ENCODE results near the gene PHF2.

PHF2 gene

GRCh38 chr9:93587284-93587650 is 10.9 kb downstream of the PHF2 start:
- DNase-seq (ENCODE audit: low read depth in 2 of 2): no peak

GRCh38 chr9:93587651-93588347 is 11.4 kb downstream of the PHF2 start:
- no peak for DNase-seq (ENCODE audit: low read depth in 2 of 2)

DNA sequence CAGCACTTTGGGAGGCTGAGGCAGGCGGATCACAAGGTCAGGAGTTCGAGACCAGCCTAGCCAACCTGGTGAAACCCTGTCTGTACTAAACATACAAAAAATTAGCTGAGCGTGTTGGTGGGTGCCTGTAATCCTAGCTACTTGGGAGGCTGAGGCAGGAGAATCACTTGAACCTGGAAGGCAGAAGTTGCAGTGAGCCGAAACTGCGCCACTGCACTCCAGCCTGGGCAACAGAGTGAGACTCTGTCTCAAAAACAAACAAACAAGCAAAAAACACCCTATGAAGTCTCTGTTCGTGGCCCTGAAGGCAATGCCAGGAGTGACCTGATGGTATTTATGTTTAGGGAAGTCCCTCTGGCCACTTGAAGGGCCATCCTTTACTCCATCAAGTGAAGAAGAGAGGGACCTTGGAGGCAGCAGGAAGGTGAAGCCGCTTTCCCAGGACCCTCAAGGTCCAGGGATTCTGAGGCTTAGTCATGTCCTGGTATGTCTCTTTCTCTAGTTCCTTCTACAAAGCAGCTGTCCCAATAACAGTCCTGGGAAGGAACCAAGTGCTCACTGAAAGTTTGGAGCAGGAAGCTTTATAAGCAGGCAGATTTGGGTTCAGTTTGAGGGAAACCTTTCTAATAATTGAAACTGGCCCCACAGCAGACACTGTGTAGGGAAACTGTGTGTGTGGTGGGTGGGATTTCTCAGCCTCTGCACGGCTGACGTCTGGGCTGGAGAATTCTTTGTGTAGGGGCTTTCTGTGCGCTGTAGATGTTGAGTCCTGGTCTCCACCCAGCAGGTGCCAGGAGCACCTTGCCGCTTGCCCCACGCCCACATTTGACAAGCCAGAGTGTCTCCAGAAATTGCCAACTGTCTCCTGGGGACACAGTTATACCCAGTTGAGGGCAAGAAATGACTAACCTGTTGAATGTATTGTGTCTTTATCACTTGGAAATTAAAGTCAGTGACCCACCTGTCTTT is 12.5 kb downstream of the PHF2 start:
- no peak for DNase-seq (ENCODE audit: low read depth in 2 of 2)

DNA sequence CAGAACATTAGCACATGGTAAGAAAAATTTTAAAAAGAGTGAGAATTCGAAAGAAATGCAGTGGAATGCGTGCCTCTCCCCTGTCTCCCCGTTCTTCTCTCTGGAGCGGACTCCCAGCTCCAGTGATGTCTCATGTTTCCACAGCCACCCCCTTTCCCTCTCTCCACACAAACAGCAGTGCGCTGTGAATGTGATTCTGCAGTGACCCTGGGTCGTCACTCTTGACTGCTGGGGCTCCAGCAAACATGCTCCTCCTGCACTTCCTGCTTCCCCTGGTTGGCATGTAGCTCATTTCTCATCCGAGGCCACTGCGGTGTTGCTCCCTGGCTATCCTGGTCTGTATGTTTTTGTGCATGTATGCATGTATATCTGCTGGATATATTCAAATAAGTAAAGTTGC is 13.3 kb downstream of the PHF2 start:
- DNase-seq (ENCODE audit: low read depth in 2 of 2): no peak

DNA sequence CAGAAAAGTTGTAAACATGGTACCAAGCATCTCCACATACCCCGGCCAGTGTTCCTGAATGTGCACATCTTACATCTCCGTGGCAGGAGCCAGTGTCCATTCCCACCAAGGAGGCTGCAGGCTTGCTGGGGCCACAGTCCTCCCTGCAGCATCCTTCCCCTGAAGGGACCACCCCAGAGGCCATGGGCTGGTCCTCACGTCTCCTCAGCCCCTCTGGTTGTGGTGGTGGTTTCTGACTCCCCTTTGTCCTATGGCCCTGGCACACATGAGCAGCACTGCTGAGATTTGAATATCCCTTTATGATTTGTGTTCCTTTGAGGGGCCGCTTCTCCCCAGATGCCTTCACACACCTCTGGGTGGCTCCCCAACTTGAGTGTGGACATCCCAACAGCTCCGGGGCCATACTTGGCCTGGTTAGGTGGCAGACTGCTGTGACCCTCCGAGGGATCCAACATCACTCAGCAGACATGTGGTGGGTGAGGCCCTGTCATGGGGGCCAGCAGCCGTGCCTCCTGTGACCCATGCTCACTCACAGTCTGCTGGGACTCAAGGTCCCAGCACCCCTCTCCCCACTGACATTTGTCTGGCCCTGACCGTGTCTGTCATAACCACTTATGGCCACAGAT is 14.3 kb downstream of the PHF2 start:
- no peak for DNase-seq (ENCODE audit: low read depth in 2 of 2)

DNA sequence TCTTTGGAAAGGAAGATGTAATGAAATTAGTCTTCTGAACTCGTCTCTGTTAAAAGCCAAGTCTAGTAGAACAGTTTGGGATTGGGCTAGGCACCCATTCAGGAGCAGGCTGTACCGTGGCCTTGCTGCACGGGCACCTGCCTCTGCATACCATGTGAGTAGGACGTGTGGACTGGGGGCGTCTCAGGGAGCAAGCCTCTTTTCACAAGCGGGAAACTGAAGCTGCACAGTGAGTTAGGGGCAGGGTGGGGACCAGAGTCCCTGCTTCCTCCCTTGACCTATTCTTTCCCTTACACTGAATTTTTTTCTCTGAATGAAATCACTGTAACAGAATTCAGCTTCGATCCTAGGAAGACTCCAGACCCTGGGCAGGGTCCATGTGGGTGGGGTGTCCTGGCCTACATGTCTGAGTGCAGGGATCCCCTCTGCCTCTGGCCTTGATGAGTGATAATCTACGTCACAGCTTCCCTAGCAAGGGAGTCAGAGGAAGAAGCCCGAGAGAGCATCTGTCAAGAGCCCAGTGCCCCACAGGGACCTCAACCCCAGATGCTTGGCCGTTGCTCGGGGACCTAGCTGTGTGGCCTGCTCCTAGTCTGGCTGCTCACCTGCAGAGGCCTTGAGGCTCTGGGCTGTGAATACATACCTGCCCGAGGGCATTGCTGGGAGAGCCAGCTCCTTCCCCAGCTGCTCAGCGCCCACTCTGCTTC is 15.1 kb downstream of the PHF2 start:
- DNase-seq (ENCODE audit: low read depth in 2 of 2): no peak

DNA sequence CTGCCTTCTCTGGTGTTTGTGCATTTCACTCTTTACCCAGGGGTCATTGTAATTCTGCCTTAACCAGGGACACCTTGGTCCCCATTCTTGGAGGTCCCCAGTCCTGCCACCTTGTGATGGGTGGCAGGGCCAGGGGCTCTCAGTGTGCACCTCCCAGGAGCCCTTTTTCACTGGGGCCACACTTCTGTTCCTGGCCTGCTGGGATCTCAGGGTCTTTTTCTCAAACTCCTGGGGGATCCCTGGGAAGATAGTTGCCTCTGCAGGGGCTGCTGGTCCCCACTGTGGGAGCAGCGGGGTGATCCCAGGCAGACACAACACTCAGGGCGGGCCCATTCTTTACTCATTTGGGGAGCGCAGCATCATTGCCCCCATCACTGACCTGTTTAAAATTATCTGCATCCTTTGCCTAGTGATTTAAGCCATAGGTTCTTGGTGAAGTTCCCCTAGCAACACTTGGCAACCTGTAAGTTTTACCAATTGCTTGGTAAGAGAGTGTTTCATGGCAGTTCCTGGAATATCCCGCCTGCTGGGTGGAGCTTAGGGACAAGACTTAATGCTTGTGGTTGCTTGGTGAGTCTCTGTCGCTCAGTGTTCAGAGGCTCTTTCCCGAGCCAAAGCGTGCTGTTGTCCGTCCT is 15.7 kb downstream of the PHF2 start:
- no peak for DNase-seq (ENCODE audit: low read depth in 2 of 2)

DNA sequence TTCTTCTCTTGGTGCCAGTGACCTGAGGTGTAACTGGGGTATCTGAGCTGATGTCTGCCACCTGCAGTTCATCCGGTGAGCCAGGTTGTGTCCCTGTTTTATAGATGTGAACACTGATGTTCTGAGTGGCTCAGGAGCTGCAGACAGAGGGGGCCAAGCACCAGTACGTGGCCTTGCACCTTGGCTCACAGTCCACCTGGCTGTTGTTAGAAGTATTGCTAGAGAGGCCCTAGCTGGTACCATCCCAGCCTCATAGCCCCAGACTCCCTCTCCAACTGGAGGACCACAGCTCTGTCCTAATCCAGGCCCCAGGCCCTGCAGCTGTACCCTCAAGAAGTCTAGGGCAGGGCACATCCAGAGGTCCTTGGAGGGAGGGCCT is 16.2 kb downstream of the PHF2 start:
- DNase-seq (ENCODE audit: low read depth in 2 of 2): no peak

DNA sequence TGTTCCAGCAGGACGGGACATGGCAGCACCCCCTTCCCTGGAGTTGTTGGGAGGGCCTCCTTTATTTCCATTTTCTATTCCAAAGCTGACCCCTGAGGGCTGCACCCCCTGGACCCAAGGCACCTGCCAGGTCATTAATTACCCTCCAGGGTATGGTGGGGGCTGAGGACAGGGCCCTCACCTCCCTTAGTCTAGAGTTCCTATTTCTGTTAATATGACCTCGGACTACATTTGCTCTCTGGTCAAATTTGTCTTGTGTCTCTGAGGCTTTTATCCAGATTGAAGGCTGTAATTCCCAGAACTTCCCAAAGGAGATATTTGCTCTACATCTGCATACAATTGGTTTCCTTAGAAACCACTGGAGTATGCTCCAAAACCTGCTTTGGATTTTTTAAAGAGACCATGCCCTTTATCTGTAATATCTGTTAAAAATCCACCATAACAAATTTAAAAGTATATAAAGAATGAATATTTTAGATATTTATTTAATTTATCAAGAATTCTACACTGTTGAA is 16.8 kb downstream of the PHF2 start:
- no peak for DNase-seq (ENCODE audit: low read depth in 2 of 2)

DNA sequence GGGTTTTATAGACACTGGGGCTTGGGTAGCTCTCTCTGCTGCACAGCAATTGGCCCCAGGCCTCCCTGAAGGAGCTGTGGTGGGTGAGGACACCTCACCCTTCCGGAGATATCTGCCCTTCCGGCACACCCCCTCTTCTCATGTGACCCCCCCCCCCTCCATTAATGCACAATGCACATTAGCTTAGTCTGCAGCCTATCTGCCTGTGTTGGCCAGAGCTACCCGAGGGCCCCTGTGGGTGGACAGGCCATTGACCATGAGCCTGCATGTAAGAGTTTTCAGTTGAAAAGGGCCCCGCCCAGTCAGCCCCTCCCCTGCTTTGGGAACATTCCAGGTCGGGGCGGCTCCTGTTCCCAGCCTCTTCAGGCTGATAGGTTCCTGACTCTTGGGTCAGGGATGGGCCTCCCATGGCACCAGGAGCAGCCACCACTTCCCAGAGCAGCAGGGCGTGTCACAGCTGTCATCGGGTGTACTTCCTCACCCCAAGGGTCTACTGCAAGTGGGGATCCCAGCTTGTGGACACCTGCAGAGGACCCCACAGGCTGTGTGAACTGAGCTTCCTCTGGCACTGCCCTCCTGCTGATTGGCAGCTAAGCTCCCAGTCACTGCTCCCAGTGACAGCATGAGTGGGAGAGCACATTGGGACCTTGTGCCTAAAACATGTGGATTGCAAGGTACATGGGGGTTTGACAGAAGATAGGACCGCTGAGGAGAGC is 17.8 kb downstream of the PHF2 start:
- DNase-seq (ENCODE audit: low read depth in 2 of 2): no peak

DNA sequence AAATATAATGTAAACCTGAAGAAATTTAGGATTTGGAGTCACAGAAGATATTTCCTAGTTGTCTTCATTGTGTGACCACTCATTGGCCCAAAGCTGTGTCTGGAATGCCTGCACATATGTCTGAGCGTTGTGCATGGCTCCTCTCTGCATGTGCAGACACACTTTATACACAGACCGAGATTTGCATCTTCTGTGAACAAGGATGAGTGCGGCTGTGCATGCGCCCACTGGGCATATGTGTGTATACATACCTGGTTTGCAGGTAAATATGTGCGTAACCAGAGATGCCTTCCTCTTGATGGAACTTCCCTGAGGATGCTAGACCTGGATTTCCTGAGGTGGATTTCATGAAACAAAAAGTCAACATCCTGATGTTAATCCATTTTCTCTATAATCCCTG is 19.1 kb downstream of the PHF2 start:
- no peak for DNase-seq (ENCODE audit: low read depth in 2 of 2)

GRCh38 chr9:93595861-93596365 is 19.5 kb downstream of the PHF2 start:
- no peak for DNase-seq (ENCODE audit: low read depth in 2 of 2)

DNA sequence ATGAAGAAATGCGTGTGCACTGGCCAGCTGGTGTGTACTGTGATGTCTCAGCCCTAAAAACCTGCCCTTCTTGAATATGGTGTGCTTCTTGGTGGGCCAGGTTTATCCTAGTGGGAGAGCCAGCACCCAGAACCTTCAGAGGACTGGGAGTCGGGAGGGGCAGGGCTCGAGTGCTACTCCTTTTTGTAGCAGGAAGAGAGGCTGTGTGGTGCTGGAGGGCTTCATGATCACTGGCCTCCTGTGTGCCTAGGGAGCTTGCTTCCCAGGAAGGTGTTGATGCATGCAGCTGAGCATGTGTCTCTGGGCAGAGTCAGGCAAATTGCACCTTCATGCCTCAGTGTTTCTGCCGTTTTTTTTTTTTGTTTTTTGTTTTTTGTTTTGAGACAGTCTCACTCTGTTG is 20.0 kb downstream of the PHF2 start:
- no peak for DNase-seq (ENCODE audit: low read depth in 2 of 2)

- no peak for DNase-seq (ENCODE audit: low read depth in 2 of 2)
Measured at GRCh38 chr9:93597142-93597706, 20.8 kb downstream of the PHF2 start.

DNA sequence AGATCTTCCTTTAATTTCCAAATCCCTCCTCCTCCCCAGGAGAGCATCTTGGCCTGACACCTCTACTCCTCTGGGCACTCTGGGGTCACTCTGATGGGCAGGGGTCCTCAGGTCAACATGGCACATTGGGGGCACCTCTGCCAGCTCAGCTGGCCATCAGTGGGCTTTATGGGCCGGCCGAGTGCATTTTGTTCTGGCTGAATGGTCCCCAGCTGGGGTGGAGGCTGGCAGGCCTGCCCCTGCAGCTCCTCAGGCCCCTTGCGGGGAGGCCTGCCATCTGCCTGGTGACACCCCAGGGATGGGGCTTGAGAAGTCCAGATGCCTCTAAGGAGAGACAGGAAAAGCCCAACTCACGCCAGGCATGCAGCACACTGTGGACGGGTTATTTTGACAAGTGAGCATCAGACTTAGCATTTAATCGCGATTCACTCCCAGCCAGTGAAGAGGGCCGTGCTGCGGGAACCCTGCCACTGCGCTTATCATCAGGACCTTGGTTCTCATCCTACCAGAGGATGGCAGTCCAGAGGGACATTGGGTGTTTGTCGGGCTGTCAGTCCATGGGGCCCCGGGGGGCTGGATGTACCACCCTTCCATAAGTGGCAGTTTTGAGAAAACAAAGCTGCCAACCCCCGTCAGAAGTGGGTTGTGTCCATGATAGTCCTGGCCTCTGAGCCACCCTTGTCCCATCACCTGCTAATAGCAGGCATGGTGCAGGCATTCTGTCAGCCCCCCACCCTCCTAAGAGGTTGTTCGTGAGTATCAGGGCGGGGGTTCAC is 21.7 kb downstream of the PHF2 start:
- DNase-seq (ENCODE audit: low read depth in 2 of 2): no peak

DNA sequence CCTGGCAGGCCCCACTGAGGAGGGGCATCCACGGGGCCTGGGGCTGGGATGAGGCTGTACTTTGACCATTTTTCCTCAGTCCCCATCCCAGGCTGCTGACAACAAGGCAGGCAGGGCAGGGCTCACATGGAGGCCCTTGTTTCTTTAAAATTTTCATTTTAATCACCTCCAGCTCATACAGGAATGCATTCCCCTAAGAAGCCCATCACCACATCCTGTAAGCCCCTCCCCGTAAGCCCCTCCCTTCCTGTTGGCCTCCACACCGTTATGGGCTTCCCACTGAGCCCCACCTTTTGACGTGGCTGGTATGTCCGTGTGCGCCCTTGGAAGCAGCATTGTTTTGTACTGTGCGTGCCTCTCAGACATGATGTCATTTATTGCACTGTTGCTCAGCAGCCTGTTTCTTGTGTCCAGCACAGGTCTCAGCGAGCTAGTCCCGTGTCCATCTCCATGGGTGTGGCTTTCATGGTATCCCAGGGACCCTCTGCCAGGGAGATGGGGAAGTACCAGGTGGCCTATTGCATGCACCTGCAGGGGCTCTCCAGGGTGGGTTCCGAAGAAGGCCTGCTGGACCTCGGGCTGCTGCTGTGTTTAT is 22.4 kb downstream of the PHF2 start:
- DNase-seq (ENCODE audit: low read depth in 2 of 2): no peak

- DNase-seq (ENCODE audit: low read depth in 2 of 2): no peak
Measured at GRCh38 chr9:93599571-93600403, 23.4 kb downstream of the PHF2 start.

DNA sequence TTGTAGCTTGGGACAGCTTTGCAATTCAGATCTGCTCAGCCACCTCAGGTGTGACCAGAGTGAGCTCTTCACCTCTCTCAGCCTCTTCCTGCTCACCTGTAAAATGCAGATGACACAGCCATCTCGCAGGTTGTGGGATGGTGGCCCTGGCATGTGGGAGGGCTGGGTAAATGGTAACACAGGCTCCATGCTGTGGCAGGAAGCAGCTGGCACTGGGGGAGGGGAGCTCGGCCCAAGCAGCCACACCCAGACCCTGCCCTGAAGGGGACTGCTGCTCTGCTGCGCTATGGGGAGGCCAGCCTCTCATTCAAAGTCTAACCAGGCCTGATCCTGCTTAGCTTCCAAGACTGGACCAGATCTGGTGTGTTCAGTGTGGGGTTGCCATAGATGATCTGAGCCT is 24.1 kb downstream of the PHF2 start:
- no peak for DNase-seq (ENCODE audit: low read depth in 2 of 2)

Measured in fibroblast of skin of left quadriceps (primary cell).